HG03442 (cell line): Measurements from ENCODE around the gene XG.
"Not testable (repeated sequence)": the region's sequence is repeated elsewhere in the genome, so short reads cannot be mapped to it uniquely, and the experiment has no call there.

Source experiments
- ATAC-seq: cut with Tn5 transposase; IDR thresholded peaks from one replicate; pipeline ENCODE4 v1.9.1; 2021; ENCODE audit warnings: mild to moderate bottlenecking, moderate library complexity; ENCODE audit not compliant: unreplicated experiment

XG gene

GRCh38 chrX:2774776-2775175 lies 22.9 kb downstream of the XG start:
- no peak for ATAC-seq

- ATAC-seq = not testable (repeated sequence)
These were observed 28.8 kb downstream of the XG start for GRCh38 chrX:2780472-2781225.

- ATAC-seq = no peak
These were observed 29.4 kb downstream of the XG start for GRCh38 chrX:2781226-2781571.

GRCh38 chrX:2781698-2782097 lies 29.9 kb downstream of the XG start:
- ATAC-seq = no peak

GRCh38 chrX:2782171-2782570 lies 30.3 kb downstream of the XG start:
- ATAC-seq = no peak

GRCh38 chrX:2782778-2783177 lies 30.9 kb downstream of the XG start:
- ATAC-seq = no peak

GRCh38 chrX:2784026-2784425 lies 32.2 kb downstream of the XG start:
- no peak for ATAC-seq

- ATAC-seq = no peak
These were observed 33.7 kb downstream of the XG start for GRCh38 chrX:2785538-2785937.

- ATAC-seq = no peak
These were observed 37.1 kb downstream of the XG start for GRCh38 chrX:2788980-2789379.

- no peak for ATAC-seq
These were observed 37.7 kb downstream of the XG start for GRCh38 chrX:2789569-2789968.

- no peak for ATAC-seq
These were observed 41.9 kb downstream of the XG start for GRCh38 chrX:2793752-2794151.

- ATAC-seq = no peak
These were observed 42.5 kb downstream of the XG start for GRCh38 chrX:2794336-2794735.

- ATAC-seq = not testable (repeated sequence)
These were observed 45.0 kb downstream of the XG start for GRCh38 chrX:2796808-2797207.

GRCh38 chrX:2799369-2799768 lies 47.5 kb downstream of the XG start:
- no peak for ATAC-seq

GRCh38 chrX:2799980-2800379 lies 48.1 kb downstream of the XG start:
- ATAC-seq = not testable (repeated sequence)

- no peak for ATAC-seq
These were observed 49.4 kb downstream of the XG start for GRCh38 chrX:2801223-2801622.

- ATAC-seq = not testable (repeated sequence)
These were observed 50.7 kb downstream of the XG start for GRCh38 chrX:2802376-2803090.

GRCh38 chrX:2803486-2803885 lies 51.6 kb downstream of the XG start:
- not testable (repeated sequence) for ATAC-seq

- not testable (repeated sequence) for ATAC-seq
These were observed 52.4 kb downstream of the XG start for GRCh38 chrX:2804106-2804843.

- not testable (repeated sequence) for ATAC-seq
These were observed 53.0 kb downstream of the XG start for GRCh38 chrX:2804858-2805257.

GRCh38 chrX:2811271-2811670 lies 59.4 kb downstream of the XG start:
- no peak for ATAC-seq
